Subcutaneous adipose tissue (tissue), 4 donors: ENCODE results near the gene MAP1LC3B. TPM values are rescaled to one million over a fixed set of nuclear protein-coding genes. Genes with fewer than 3 reads are reported as not detected.

Source experiments
- total RNA-seq, 4 donors: library from RNA; depleted of rRNA; stranded (reverse); fragments of >200 nt; gene quantifications; one replicate each; pipeline ENCODE4 v1.1.0, GENCODE V29; 2016
- TF ChIP-seq, protein P1 (sequence below): fragments of 450-650 bp; IDR thresholded peaks from one replicate; pipeline ENCODE4 v1.5.1; 2016; ENCODE audit warnings: low read depth, mild to moderate bottlenecking, control low read depth, antibody characterized with exemption, moderate library complexity

The MAP1LC3B gene
- total RNA-seq, 4 donors from 2014 or later: 81.7 to 172 (median 101) TPM

DNA sequence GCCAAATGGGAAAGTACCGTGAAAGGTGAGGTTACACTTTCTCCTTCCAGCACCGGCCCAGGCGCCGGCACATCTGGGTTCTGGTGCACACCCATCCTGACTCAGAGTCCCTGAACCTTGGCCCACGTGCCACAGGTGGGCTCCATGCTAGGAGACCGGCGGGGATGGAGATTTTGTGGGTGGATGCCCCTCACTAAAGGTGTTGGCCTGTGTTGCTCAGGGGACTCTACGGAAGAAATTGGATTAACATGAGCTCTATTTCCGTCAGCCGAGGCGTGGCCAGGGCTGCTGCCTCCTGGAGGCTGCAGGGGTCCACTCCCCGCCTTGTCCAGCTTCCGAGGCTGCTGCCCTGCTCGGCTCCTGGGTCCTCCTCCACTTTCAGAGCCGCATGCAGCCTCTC is 39.3 kb upstream of the MAP1LC3B start:
- TF ChIP-seq, protein P1, sequence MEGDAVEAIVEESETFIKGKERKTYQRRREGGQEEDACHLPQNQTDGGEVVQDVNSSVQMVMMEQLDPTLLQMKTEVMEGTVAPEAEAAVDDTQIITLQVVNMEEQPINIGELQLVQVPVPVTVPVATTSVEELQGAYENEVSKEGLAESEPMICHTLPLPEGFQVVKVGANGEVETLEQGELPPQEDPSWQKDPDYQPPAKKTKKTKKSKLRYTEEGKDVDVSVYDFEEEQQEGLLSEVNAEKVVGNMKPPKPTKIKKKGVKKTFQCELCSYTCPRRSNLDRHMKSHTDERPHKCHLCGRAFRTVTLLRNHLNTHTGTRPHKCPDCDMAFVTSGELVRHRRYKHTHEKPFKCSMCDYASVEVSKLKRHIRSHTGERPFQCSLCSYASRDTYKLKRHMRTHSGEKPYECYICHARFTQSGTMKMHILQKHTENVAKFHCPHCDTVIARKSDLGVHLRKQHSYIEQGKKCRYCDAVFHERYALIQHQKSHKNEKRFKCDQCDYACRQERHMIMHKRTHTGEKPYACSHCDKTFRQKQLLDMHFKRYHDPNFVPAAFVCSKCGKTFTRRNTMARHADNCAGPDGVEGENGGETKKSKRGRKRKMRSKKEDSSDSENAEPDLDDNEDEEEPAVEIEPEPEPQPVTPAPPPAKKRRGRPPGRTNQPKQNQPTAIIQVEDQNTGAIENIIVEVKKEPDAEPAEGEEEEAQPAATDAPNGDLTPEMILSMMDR: no peak

DNA sequence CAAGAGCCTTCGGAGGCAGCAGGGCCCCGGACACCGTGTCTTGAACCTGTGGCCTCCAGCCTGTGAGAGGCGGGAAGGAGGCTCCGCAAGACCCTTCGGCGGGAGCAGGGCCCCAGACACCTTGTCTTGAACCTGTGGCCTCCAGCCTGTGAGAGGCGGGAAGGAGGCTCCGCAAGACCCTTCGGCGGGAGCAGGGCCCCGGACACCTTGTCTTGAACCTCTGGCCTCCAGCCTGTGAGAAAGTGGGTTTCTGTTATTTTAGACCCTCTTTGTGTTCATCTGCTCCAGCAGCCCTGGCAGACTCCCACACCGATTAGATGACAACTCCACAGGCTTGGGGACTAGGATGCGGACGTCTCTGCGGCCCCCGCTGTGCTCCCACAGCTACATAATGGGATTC is 38.5 kb upstream of the MAP1LC3B start:
- TF ChIP-seq, protein P1: no peak

DNA sequence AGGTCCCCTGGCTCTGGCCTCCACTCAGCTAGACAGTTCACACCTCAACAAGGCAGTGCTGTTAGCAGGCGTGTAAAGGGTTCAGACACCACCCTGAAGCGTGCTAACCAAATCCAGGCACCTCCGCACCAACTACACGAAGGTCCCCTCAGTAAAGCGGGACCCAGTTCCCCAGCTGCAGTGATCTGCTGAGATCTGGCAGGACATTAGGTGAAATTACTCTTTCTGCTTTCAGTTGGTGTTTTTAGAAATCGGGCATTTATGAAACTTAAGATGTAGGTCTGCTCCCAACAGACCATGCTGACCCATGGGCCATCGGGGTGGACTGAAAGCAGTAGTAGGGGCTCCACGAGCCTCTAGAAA is 35.7 kb upstream of the MAP1LC3B start:
- TF ChIP-seq, protein P1: no peak

DNA sequence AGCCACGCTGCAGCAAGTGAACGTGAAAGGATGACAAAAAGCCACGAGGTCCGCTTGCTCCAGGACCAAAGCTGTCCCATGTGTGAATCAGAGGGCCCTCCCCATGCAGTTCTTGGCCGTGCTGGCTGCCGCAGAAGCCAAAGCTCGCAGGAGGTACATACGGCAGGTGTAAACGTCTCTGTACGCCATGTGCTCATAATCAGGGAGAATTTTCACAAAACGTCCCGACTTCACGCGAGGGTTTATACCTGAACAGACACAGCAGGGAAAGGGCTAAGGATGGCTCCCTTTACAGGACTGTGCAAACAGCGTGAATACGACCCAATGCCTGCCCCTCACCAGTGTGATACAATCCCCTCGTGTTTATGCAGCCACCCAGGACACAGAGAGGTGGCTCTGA is 33.9 kb upstream of the MAP1LC3B start:
- TF ChIP-seq, protein P1: no peak

DNA sequence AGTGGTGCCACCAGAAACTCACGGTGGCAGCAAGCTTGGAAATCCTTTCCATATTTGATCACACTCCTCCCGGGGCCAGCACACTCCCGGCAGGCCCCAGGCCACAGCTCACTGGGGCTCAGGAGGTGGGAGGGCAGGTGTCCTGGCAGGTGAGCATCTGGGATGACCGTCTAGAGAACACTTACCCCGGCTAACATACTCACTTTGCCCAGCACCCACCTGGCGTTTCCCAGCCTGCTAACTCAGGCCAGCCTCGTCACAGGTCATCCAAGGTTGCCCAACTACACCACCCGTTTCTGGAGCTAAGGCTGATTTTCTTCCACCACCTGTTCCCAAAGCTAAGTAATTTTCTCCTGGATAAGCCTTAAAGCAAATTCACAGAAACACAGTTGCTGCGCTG is 33.4 kb upstream of the MAP1LC3B start:
- TF ChIP-seq, protein P1: no peak

DNA sequence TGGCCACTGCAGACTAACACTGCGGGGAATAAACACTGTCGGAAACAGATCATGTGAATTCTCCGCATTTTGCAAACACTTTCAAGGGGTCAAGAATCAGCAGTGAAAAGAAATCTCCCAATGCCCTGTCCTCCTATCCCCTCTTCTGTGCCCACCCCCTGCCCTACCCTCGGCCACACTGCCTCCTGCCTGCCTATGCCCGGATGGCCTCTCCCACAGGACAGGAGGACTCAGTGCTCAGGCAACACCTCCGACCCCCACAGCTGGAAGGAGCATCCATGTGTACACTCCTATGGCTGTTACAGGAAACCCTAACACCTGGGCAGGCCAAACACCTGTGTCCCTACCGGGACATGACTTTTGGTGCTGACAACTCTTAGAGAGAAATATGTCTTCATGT is 33.0 kb upstream of the MAP1LC3B start:
- TF ChIP-seq, protein P1: no peak

DNA sequence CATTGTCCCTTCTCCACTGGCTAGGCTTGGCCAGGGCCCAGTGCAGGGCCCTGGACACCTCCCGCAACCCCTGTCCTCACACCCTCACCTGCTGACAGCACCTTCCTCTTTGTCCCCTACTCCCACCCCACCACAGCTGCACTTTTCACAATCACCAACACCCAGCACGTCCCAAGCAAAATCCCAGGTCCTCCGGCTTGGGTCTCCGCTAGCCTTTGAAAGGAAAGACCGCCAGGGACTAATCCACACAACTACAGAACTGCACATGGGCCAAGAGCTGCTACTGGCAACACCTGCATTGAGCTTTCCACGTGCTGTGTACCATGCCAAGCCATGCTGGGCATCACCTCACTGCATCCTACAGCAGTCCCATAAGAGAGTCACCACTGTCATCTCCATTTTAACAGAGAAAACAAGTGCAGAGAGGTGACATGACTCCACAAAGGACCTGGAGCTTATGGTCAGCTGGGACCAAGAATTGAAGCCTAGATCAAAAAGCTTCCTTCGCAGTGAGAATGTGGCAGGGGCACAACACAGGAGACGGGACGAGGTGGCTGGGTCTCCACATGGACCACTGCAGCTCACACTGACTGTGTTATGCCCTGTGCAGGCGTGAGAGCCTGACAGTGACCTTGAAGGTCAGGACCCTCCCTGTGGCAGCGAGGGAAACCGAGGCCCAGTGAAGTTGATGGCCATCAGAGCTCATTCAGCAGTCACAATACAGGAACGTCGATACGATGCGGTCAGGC is 31.1 kb upstream of the MAP1LC3B start:
- TF ChIP-seq, protein P1: no peak
